Spleen (tissue), 7 donors: Measurements from ENCODE around the gene PAWR.

ENCODE experiments used
- CTCF ChIP-seq, 11 experiments: fragments of 200-600 bp in 7 of 11; fragments of 450-650 bp in 4 of 11; sonication (generic) in 4 of 11; IDR thresholded peaks in 8 of 11; conservative IDR thresholded peaks in 3 of 11; 1 replicate in 7 of 11; 2 replicates in 4 of 11; pipeline versions ENCODE4 v1.4.0 to v1.8.0; 2016 to 2021; ENCODE audit warnings: antibody characterized with exemption in 11 of 11, inconsistent platforms in 4 of 11, mild to moderate bottlenecking in 1 of 11
- POLR2A ChIP-seq, 3 donors: fragments of 450-650 bp; IDR thresholded peaks; one replicate each; pipeline ENCODE4 v1.5.1; 2017; ENCODE audit warnings: antibody characterized with exemption in 3 of 3, mild to moderate bottlenecking in 1 of 3
- POLR2AphosphoS5 ChIP-seq, 3 donors: sonication (generic); formaldehyde crosslinking; IDR thresholded peaks; one replicate each; pipeline ENCODE4 v1.5.1; 2017; ENCODE audit warnings: antibody characterized with exemption in 3 of 3
- donor health status: DM: no; HTN: no; CAD: no; lungs with moderate emphysema.
- donor health status: DM: no; HTN: no; CAD: no.
- donor health status: DM: no; HTN: no; CAD: no.

DNA sequence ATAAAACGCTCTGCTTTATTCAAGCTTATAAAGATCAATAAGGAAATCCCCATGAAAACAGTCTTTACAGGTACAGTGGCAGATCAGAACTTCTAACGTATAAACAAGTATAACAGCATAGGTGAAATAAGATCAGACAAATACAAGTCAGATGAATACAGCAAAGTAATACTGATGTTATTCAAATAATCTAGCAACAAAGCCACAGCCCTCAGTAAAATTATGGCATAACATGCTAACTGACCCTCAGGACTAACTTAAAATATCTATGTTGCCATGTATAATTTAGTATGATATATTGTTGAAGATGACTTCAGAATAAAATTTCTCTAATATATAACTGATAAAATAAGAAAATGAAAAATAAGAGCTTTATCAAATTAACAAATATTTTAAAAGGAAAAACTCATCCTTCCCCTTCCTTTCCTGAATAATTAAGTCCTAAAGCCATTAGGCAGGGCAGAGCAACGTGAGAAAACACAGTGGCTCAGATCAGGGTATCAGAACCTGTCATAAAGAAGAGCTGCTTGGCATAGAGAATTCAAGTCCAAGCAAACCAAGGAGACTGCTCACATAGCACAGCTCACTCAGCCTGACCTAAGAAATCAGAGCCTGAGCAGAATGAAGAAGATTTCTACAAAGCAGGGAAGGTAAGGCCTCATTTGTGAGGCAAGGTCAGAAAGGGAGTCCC, 70.7 kb downstream of the PAWR start:
- no peak for TF ChIP-seq CTCF (IDR thresholded peaks at IDR 0.05 in 8 of 11, conservative IDR thresholded peaks at IDR 0.05 in 3 of 11)
- no peak for TF ChIP-seq POLR2A (IDR thresholded peaks at IDR 0.05)
- no peak for TF ChIP-seq POLR2AphosphoS5 (IDR thresholded peaks at IDR 0.05)
